K562 (cell line): Measurements from ENCODE around the gene AP1B1.

Source experiments
- EWSR1 ChIP-seq: fragments of 450-650 bp; IDR thresholded peaks from 2 replicates; pipeline ENCODE4 v1.6.1; 2018; ENCODE audit warnings: borderline replicate concordance, mild to moderate bottlenecking, low read depth, moderate library complexity; ENCODE audit not compliant: partially characterized antibody
- FOS ChIP-seq: IDR thresholded peaks from 3 replicates; pipeline ENCODE4 v1.6.1; 2011; ENCODE audit not compliant: insufficient read length; ENCODE audit errors: extremely low read depth
- GATA2 ChIP-seq: sonication (generic); formaldehyde crosslinking; IDR thresholded peaks from 2 replicates; pipeline ENCODE4 v1.4.0; 2020; ENCODE audit warnings: mild to moderate bottlenecking, missing genetic modification reagents
- MAFK ChIP-seq: IDR thresholded peaks from 2 replicates; pipeline ENCODE4 v1.6.1; 2011; ENCODE audit warnings: low read length, improper control_type of control experiment
- POLR2A ChIP-seq: fragments of 450-650 bp; conservative IDR thresholded peaks from 2 replicates; pipeline ENCODE4 v1.6.1; 2016
- ZNF274 ChIP-seq: IDR thresholded peaks from 2 replicates; pipeline ENCODE4 v1.6.1; 2011; ENCODE audit warnings: low read depth, mild to moderate bottlenecking, low read length, moderate library complexity, borderline replicate concordance

GRCh38 chr22:29396126-29396525 lies 7.8 kb upstream of the AP1B1 start:
- TF ChIP-seq FOS (no peak), GATA2 (no peak), EWSR1 (no peak), ZNF274 (no peak), MAFK (no peak), POLR2A (no peak)
